Measurements from ENCODE around the gene KCNQ5.

DNA sequence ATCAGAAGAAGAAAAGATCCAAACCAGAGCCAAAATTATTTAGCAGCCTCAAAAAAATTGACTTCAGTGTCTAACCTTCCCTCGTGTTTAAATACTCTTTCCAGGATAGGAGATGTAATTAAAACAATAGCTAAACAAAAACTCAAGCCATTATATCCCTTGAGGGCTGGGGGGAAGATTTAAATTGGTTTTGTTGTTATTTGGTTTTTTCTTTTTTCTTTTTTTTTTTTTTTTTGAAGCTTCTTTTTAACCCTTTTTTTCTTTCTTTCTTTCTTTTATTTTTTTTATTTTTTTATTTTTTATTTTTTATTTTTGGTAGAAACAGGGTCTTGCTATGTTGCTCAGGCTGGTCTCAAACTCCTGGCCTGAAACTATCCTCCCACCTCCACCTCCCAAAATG lies 334.4 kb downstream of the KCNQ5 start:
- TF ChIP-seq HOXC10 (CRISPR knock-in tag; IDR thresholded peaks at IDR 0.05), result no peak
- TF ChIP-seq TCF7L2 (IDR thresholded peaks at IDR 0.05; ENCODE audit: borderline replicate concordance, low read depth, low read length), result no peak
- TF ChIP-seq, protein P1, sequence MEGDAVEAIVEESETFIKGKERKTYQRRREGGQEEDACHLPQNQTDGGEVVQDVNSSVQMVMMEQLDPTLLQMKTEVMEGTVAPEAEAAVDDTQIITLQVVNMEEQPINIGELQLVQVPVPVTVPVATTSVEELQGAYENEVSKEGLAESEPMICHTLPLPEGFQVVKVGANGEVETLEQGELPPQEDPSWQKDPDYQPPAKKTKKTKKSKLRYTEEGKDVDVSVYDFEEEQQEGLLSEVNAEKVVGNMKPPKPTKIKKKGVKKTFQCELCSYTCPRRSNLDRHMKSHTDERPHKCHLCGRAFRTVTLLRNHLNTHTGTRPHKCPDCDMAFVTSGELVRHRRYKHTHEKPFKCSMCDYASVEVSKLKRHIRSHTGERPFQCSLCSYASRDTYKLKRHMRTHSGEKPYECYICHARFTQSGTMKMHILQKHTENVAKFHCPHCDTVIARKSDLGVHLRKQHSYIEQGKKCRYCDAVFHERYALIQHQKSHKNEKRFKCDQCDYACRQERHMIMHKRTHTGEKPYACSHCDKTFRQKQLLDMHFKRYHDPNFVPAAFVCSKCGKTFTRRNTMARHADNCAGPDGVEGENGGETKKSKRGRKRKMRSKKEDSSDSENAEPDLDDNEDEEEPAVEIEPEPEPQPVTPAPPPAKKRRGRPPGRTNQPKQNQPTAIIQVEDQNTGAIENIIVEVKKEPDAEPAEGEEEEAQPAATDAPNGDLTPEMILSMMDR (tag by site-specific recombination; IDR thresholded peaks at IDR 0.05), result no peak

Data from HEK293 (cell line).